IPS-NIHi11 (cell line): ENCODE measurements around the gene PLPPR3.

Experiments
- DNase-seq: peaks from one replicate; pipeline ENCODE4 v3.0.0; 2012; ENCODE audit warnings: mixed read lengths, low spot score

Gene PLPPR3

GRCh38 chr19:797528-798414 lies 24.0 kb downstream of the PLPPR3 start:
- peak; percentile 98 for DNase-seq

GRCh38 chr19:796692-797527 lies 24.8 kb downstream of the PLPPR3 start, which contains the start of gene PTBP1:
PTBP1 (plus strand) TSS chr19:797452; CDS start chr19:797498, 46 bp downstream.
- DNase-seq = peak; percentile 95

- no peak for DNase-seq
Measured at GRCh38 chr19:795691-796581, 25.8 kb downstream of the PLPPR3 start.

GRCh38 chr19:795073-795611 lies 26.6 kb downstream of the PLPPR3 start:
- DNase-seq = no peak

GRCh38 chr19:793806-794205 lies 27.9 kb downstream of the PLPPR3 start:
- DNase-seq = no peak

- no peak for DNase-seq
Measured at GRCh38 chr19:792306-792885, 29.4 kb downstream of the PLPPR3 start.

- no peak for DNase-seq
Measured at GRCh38 chr19:791567-792305, 30.0 kb downstream of the PLPPR3 start.

GRCh38 chr19:791007-791566 lies 30.7 kb downstream of the PLPPR3 start:
- DNase-seq = no peak

GRCh38 chr19:789701-790060 lies 32.1 kb downstream of the PLPPR3 start:
- no peak for DNase-seq

- no peak for DNase-seq
Measured at GRCh38 chr19:788983-789700, 32.6 kb downstream of the PLPPR3 start.

- DNase-seq = no peak
Measured at GRCh38 chr19:788686-788982, 33.1 kb downstream of the PLPPR3 start.

- DNase-seq = no peak
Measured at GRCh38 chr19:787536-787935, 34.2 kb downstream of the PLPPR3 start.

GRCh38 chr19:784541-784940 lies 37.2 kb downstream of the PLPPR3 start:
- DNase-seq = no peak

- no peak for DNase-seq
Measured at GRCh38 chr19:782878-783668, 38.7 kb downstream of the PLPPR3 start.

- peak; percentile 72 for DNase-seq
Measured at GRCh38 chr19:782185-782877, 39.4 kb downstream of the PLPPR3 start.

GRCh38 chr19:781800-782184 lies 40.0 kb downstream of the PLPPR3 start:
- DNase-seq = peak; percentile 23

GRCh38 chr19:780935-781334 lies 40.8 kb downstream of the PLPPR3 start:
- DNase-seq = no peak

- DNase-seq = peak; percentile 26
Measured at GRCh38 chr19:778910-779653, 42.7 kb downstream of the PLPPR3 start.
